HG03520 (cell line): ENCODE results near the gene CUX1.

Experiments
- ATAC-seq: cut with Tn5 transposase; IDR thresholded peaks from one replicate; pipeline ENCODE4 v1.9.1; 2021; ENCODE audit warnings: mild to moderate bottlenecking, moderate library complexity; ENCODE audit not compliant: unreplicated experiment

Gene CUX1

GRCh38 chr7:101891936-101892640 lies 74.7 kb downstream of the CUX1 start:
- no peak for ATAC-seq

- no peak for ATAC-seq
Observed at GRCh38 chr7:101893341-101894082, 76.1 kb downstream of the CUX1 start.

GRCh38 chr7:101896316-101896715 lies 78.9 kb downstream of the CUX1 start:
- no peak for ATAC-seq

- no peak for ATAC-seq
Observed at GRCh38 chr7:101896941-101897340, 79.5 kb downstream of the CUX1 start.

GRCh38 chr7:101898106-101898505 lies 80.7 kb downstream of the CUX1 start:
- no peak for ATAC-seq

GRCh38 chr7:101899616-101900015 lies 82.2 kb downstream of the CUX1 start:
- ATAC-seq = no peak

- ATAC-seq = no peak
Observed at GRCh38 chr7:101900103-101900502, 82.7 kb downstream of the CUX1 start.

- no peak for ATAC-seq
Observed at GRCh38 chr7:101901661-101902491, 84.5 kb downstream of the CUX1 start.

- no peak for ATAC-seq
Observed at GRCh38 chr7:101902680-101903514, 85.5 kb downstream of the CUX1 start.

GRCh38 chr7:101903515-101903868 lies 86.1 kb downstream of the CUX1 start:
- ATAC-seq = no peak

GRCh38 chr7:101904019-101904418 lies 86.6 kb downstream of the CUX1 start:
- no peak for ATAC-seq

- ATAC-seq = no peak
Observed at GRCh38 chr7:101905203-101905865, 87.9 kb downstream of the CUX1 start.

- no peak for ATAC-seq
Observed at GRCh38 chr7:101906291-101907240, 89.1 kb downstream of the CUX1 start.

- ATAC-seq = no peak
Observed at GRCh38 chr7:101910991-101911799, 93.8 kb downstream of the CUX1 start.

- no peak for ATAC-seq
Observed at GRCh38 chr7:101911800-101912715, 94.6 kb downstream of the CUX1 start.

GRCh38 chr7:101912716-101913110 lies 95.3 kb downstream of the CUX1 start:
- no peak for ATAC-seq

- no peak for ATAC-seq
Observed at GRCh38 chr7:101913247-101913721, 95.9 kb downstream of the CUX1 start.
